Small intestine (tissue), 7 donors: ENCODE results near the gene IL17B. TPM values are rescaled to one million over a fixed set of nuclear protein-coding genes. Genes with fewer than 3 reads are reported as not detected.
A peak's percentile ranks its signal among the peaks of the same experiment; 100 is the strongest.

Experiments
- DNase-seq, 2 donors: peaks; one replicate each; pipeline versions ENCODE4 v3.0.0 to v3.0.0-alpha.2; 2013
- FAIRE-seq: peaks from 2 replicates; lab custom pipeline; 2012; peaks lifted over from hg19 to GRCh38; lab: Jason Lieb, UNC
- H3K27ac ChIP-seq, 3 donors: one replicate each; pipeline ENCODE4 v1.5.1; 2013; ENCODE audit warnings: low read length in 2 of 3, mild to moderate bottlenecking in 2 of 3, control low read depth in 1 of 3, inconsistent platforms in 1 of 3, low read depth in 1 of 3, moderate library complexity in 1 of 3
- H3K27me3 ChIP-seq, 3 donors: one replicate each; pipeline ENCODE4 v1.6.1; 2013; ENCODE audit warnings: low read length in 3 of 3, inconsistent platforms in 1 of 3; ENCODE audit not compliant: control insufficient read depth in 3 of 3, insufficient read depth in 3 of 3
- H3K36me3 ChIP-seq, 3 donors: one replicate each; pipeline ENCODE4 v1.6.1; 2013; ENCODE audit warnings: low read length in 3 of 3, inconsistent platforms in 1 of 3, low read depth in 1 of 3, mild to moderate bottlenecking in 1 of 3, moderate library complexity in 1 of 3; ENCODE audit not compliant: control insufficient read depth in 3 of 3, insufficient read depth in 2 of 3
- H3K4me1 ChIP-seq, 3 donors: one replicate each; pipeline ENCODE4 v1.6.1; 2013; ENCODE audit warnings: low read length in 2 of 3, inconsistent platforms in 1 of 3, low read depth in 1 of 3, mild to moderate bottlenecking in 1 of 3, moderate library complexity in 1 of 3; ENCODE audit not compliant: control insufficient read depth in 3 of 3, insufficient read depth in 2 of 3
- H3K4me3 ChIP-seq, 3 donors: one replicate each; pipeline ENCODE4 v1.5.1; 2013; ENCODE audit warnings: low read length in 3 of 3, control low read depth in 1 of 3, inconsistent platforms in 1 of 3, low read depth in 1 of 3, mild to moderate bottlenecking in 1 of 3, moderate library complexity in 1 of 3
- H3K9me3 ChIP-seq, 2 donors: one replicate each; pipeline ENCODE4 v1.6.1; 2013; ENCODE audit warnings: low read depth in 1 of 2, low read length in 1 of 2; ENCODE audit not compliant: control insufficient read depth in 2 of 2, insufficient read depth in 1 of 2
- WGBS, 3 donors: extraction: QIAGEN DNeasy Blood & Tissue Kit; methylation state at CpG; one replicate each; pipeline ENCODE4 v1.1.7; 2013; 5-methylcytosine and 5-hydroxymethylcytosine counted together
- polyA plus RNA-seq, 4 donors: library from polyadenylated mRNA; stranded (reverse) in 3 of 4; unstranded in 1 of 4; fragments of 200-250 nt in 3 of 4; fragments of 120-200 nt in 1 of 4; gene quantifications; one replicate each; pipeline versions ENCODE4 v1.2.1 to v1.2.3, GENCODE V29; 2013
- donor health status: healthy with polysubstance abuse.
- donor health status: control.
- donor health status: control.
- donor health status: Bipolar disorder and iron deficiency.
- donor health status: healthy.

The IL17B gene
- polyA plus RNA-seq, 4 donors = 0.98 to 2.1 TPM; not detected in 2

DNA sequence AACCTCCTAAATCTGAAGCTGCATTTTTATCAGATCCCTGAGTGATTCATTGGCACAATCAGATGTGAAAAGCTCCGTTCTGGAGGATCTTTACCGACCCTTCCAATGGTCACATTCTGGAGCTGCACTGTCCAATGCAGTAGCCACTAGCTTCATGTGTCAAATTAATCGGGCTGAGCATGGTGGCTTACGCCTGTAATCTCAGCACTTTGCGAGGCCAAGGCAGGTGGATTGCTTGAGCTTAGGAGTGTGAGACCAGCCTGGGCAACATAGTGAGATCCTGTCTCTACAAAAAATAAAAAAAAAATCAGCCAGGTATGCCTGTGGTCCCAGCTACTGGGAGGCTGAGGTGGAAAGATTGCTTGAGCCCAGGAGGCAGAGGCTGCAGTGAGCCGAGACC lies 3.7 kb downstream of the IL17B start:
- Histone ChIP-seq H3K4me1 (no peaks in the 10 kb centered on the region), H3K36me3 (peaks cover 0 to 6% (median 0%) of the 10 kb centered on the region in 3 donors), H3K27ac (no peak overlapping the region), H3K27me3 (peaks cover 0 to 3% (median 0%) of the 10 kb centered on the region in 3 donors), H3K9me3 (no peaks in the 10 kb centered on the region), H3K4me3 (no peak overlapping the region)
- 87 to 90% (median 89%) methylated on average over 6 of the region's 6 CpGs for WGBS, 3 donors
- DNase-seq (no peak), FAIRE-seq (no peak)

DNA sequence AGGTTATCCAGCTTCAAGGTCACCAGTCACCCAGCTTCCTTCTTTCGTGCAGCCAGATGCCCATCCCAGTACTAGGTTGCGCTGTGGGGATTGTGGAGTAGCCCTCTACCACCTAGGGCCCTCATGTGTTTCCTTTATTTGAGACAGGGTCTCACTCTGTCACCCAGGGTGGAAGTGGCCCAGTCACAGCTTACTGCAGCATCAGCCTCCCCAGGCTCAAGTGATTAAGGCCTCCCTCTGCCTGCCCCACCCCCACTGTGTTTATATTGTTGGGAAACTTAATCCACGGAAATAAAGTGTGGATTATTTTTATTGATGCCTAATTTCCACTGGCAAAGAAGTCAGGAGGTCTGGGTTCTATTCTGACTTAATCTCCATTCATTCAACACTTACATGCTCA lies 4.3 kb downstream of the IL17B start:
- Histone ChIP-seq H3K27ac (no peak overlapping the region), H3K4me3 (no peak overlapping the region), H3K9me3 (no peaks in the 10 kb centered on the region), H3K36me3 (peaks cover 0 to 6% (median 0%) of the 10 kb centered on the region in 3 donors), H3K4me1 (no peaks in the 10 kb centered on the region), H3K27me3 (peaks cover 0 to 3% (median 0%) of the 10 kb centered on the region in 3 donors)
- no peak for DNase-seq
- WGBS, 3 donors = 71 to 72% (median 72%) methylated on average over 3 of the region's 3 CpGs
- FAIRE-seq = no peak

DNA sequence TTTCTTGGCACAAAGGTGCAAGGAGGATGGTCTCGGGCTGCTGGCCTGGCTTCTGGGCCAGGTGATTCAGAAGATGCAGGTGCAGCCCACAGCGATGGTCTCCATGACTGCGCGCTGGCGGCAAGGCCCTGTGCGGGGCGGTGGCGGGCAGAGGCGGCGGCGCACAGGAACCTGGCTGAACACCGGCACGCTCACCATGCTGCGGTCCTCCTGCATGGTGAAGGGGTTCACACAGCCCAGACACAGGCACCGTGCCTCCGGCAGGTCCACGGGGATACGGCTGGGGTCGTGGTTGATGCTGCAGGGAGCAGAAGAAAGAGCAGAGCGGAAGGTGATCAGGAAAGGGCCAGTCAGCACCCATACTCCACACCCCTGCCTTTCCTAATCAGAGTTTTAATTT lies 4.8 kb downstream of the IL17B start:
- Histone ChIP-seq H3K4me1 (no peaks in the 10 kb centered on the region), H3K36me3 (peaks cover 0 to 8% (median 0%) of the 10 kb centered on the region in 3 donors), H3K27me3 (peaks cover 0 to 3% (median 0%) of the 10 kb centered on the region in 3 donors), H3K4me3 (no peak overlapping the region), H3K27ac (no peak overlapping the region), H3K9me3 (no peaks in the 10 kb centered on the region)
- DNase-seq (no peak), FAIRE-seq (no peak)
- WGBS, 3 donors = 92 to 96% (median 94%) methylated on average over 20 of the region's 20 CpGs

DNA sequence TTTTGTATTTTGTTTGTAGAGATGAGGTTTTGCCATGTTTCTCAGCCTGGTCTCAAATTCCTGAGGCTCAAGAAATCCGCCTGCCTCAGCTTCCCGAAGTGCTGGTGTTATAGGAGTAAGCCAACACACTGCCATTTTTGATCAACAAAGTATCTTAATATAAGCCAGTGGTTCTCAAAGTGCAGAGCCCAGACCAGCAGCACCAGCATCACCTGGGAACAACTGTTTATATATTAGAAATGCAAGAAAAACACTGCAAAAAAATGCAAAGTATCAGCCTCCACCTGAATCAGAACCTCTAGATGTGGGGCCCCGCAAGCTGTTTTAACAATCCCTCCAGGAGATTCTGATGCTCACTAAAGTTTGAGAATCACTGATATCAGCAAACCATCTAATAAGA lies 6.2 kb downstream of the IL17B start:
- no peak overlapping the region for H3K27ac ChIP-seq
- DNase-seq (no peak), FAIRE-seq (no peak)
- H3K36me3 ChIP-seq = peaks cover 0 to 15% (median 0%) of the 10 kb centered on the region in 3 donors
- H3K4me3 ChIP-seq = no peak overlapping the region
- H3K27me3 ChIP-seq = no peaks in the 10 kb centered on the region
- no peaks in the 10 kb centered on the region for H3K9me3 ChIP-seq
- no peaks in the 10 kb centered on the region for H3K4me1 ChIP-seq
- 93 to 97% (median 96%) methylated on average over 3 of the region's 3 CpGs for whole genome bisulfite sequencing, 3 donors

DNA sequence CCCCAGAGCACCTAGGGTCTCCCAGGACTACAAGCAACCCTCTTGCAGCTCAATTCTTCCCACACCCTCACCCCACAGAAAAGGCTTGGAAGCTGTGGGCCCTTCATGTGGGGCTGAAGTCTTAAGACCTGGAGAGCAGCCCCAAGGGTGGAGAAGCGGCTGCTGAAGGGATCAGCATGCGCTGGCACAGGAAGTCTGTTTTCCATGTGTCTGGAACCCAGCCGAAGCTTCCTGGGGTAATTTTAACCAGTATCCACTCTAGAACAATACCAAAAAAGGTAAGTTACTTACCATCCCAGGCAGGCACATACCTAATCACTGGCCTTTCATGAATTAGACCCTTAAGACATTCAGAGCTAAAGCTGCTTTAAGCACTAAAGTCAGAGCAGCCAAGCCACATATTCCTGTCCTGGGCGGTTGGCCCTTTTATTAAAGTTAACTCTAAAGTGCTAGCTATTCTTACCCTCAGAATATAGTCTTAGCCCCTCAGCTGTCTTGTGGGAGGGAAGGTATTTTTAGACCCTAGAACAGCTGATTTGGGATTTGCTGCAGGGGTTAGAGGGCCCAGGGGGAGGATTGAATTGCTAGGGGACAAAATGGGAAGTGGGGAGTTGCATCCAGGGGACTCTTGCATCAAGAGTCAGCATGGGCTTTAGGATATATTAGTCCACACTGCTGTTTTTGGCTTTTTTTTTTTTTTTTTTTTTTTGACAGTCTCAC lies 6.9 kb downstream of the IL17B start:
- peaks cover 0 to 7% (median 0%) of the 10 kb centered on the region in 3 donors for H3K4me1 ChIP-seq
- H3K9me3 ChIP-seq = no peaks in the 10 kb centered on the region
- no peaks in the 10 kb centered on the region for H3K27me3 ChIP-seq
- FAIRE-seq = no peak
- H3K36me3 ChIP-seq = peaks cover 0 to 17% (median 0%) of the 10 kb centered on the region in 3 donors
- DNase-seq = no peak
- H3K4me3 ChIP-seq = no peak overlapping the region
- H3K27ac ChIP-seq = no peak overlapping the region
- 75 to 94% (median 90%) methylated on average over 4 of the region's 4 CpGs for WGBS, 3 donors

DNA sequence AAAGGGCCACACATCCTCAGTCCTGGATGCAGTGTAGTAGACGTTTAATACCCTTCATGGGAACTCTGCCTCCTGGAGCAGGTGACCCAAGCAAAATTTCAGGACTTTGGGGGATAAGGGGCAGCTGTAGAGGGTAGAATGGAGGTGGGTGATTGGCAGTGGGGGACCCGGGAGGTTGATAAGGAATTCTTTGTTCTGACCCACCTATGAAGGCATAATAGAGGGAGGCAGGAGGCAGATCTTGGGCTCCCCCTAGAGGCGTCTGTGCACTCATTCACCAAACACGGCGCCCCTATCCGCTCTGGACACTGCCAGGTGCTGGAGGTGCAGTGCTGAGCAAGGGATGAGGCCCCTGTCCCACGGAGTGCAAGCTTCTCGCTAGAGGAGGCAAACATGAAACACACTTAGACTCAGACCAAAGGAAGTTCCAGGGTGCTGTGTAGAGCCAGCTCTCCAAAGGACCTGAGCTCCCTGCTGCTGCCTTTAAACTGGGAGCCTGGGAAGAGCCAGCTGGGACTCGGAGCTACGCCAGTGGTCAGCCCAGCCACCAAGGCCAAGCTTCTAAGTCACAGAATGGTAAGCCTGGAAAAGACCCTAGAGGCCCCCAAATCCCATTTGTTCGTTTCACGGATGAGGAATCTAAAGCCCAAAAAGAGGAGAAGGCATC lies 7.7 kb downstream of the IL17B start:
- Histone ChIP-seq H3K4me3 (no peak overlapping the region), H3K9me3 (no peaks in the 10 kb centered on the region), H3K36me3 (peaks cover 0 to 13% (median 0%) of the 10 kb centered on the region in 3 donors), H3K4me1 (peaks cover 0 to 14% (median 0%) of the 10 kb centered on the region in 3 donors), H3K27ac (peak overlapping the region in 1 of 3 donors; percentile 42), H3K27me3 (no peaks in the 10 kb centered on the region)
- FAIRE-seq (no peak), DNase-seq (peak; percentile 74 to 81)
- WGBS, 3 donors = 28 to 39% (median 33%) methylated on average over 12 of the region's 12 CpGs

DNA sequence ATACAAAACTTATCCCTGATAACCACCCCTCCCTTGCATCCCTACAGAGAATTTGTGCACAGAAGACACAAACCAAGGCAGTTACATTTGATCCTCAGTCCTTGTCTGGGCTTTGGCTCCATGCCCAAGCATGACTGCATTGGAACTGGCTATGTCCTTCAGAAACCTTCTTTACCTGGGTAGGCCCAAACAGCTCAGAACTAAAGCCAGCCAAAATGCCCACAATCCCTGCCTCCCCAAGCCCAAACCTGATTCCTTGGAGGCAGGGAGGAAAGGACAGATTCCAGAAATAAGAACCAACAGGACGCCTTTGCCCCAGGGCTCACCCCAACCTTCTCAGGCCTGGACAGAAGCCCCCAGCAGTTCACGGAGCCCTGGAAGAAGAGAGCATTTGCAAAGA lies 8.2 kb downstream of the IL17B start:
- H3K36me3 ChIP-seq = peaks cover 0 to 16% (median 0%) of the 10 kb centered on the region in 3 donors
- no peak for DNase-seq
- H3K4me3 ChIP-seq = no peak overlapping the region
- no peak overlapping the region for H3K27ac ChIP-seq
- no peaks in the 10 kb centered on the region for H3K9me3 ChIP-seq
- WGBS, 3 donors = 66 to 71% (median 69%) methylated on average over 2 of the region's 2 CpGs
- H3K4me1 ChIP-seq = peaks cover 0 to 19% (median 0%) of the 10 kb centered on the region in 3 donors
- no peaks in the 10 kb centered on the region for H3K27me3 ChIP-seq
- FAIRE-seq = no peak

DNA sequence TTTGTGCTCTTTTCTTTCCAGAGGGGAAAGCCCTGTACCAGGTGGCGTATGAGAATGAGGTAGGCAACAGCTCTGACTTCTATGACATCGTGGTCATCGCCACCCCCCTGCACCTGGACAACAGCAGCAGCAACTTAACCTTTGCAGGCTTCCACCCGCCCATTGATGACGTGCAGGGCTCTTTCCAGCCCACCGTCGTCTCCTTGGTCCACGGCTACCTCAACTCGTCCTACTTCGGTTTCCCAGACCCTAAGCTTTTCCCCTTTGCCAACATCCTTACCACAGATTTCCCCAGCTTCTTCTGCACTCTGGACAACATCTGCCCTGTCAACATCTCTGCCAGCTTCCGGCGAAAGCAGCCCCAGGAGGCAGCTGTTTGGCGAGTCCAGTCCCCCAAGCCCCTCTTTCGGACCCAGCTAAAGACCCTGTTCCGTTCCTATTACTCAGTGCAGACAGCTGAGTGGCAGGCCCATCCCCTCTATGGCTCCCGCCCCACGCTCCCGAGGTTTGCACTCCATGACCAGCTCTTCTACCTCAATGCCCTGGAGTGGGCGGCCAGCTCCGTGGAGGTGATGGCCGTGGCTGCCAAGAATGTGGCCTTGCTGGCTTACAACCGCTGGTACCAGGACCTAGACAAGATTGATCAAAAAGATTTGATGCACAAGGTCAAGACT lies 11.0 kb downstream of the IL17B start:
- Histone ChIP-seq H3K9me3 (no peaks in the 10 kb centered on the region), H3K27ac (no peak overlapping the region), H3K4me1 (peaks cover 0 to 22% (median 0%) of the 10 kb centered on the region in 3 donors), H3K27me3 (no peaks in the 10 kb centered on the region), H3K4me3 (no peak overlapping the region), H3K36me3 (peaks cover 0 to 26% (median 0%) of the 10 kb centered on the region in 3 donors)
- 91 to 94% (median 94%) methylated on average over 22 of the region's 22 CpGs for WGBS, 3 donors
- no peak for DNase-seq
- no peak for FAIRE-seq
